GM19193 (cell line): Measurements from ENCODE around the gene CA12.

Source experiments
- POLR2A ChIP-seq: IDR thresholded peaks from 4 replicates; pipeline ENCODE4 v1.6.1; 2011; ENCODE audit not compliant: insufficient read depth, insufficient read length; ENCODE audit errors: extremely low read depth

CA12 gene

GRCh38 chr15:63381301-63382204, at the start of gene CA12:
TSS of gene CA12 (minus strand) at chr15:63381846. CDS start at chr15:63381720, 126 bp downstream.
- no peak for TF ChIP-seq POLR2A

GRCh38 chr15:63430766-63431451, 49.3 kb upstream of the CA12 start:
- no peak for TF ChIP-seq POLR2A

GRCh38 chr15:63426552-63426951, 44.9 kb upstream of the CA12 start:
- no peak for TF ChIP-seq POLR2A

GRCh38 chr15:63425426-63425985, 43.9 kb upstream of the CA12 start:
- no peak for TF ChIP-seq POLR2A

- no peak for TF ChIP-seq POLR2A
These were observed 41.4 kb upstream of the CA12 start for GRCh38 chr15:63422891-63423590.

- no peak for TF ChIP-seq POLR2A
These were observed 39.8 kb upstream of the CA12 start for GRCh38 chr15:63421433-63421832.

GRCh38 chr15:63420333-63420747, 38.7 kb upstream of the CA12 start:
- TF ChIP-seq POLR2A = no peak

- TF ChIP-seq POLR2A = no peak
These were observed 37.2 kb upstream of the CA12 start for GRCh38 chr15:63418811-63419210.

GRCh38 chr15:63417721-63418120, 36.1 kb upstream of the CA12 start:
- no peak for TF ChIP-seq POLR2A

GRCh38 chr15:63414474-63415120, 33.0 kb upstream of the CA12 start:
- no peak for TF ChIP-seq POLR2A

- no peak for TF ChIP-seq POLR2A
These were observed 30.9 kb upstream of the CA12 start for GRCh38 chr15:63412551-63412950.

GRCh38 chr15:63411866-63412265, 30.2 kb upstream of the CA12 start:
- no peak for TF ChIP-seq POLR2A

GRCh38 chr15:63409179-63409578, 27.5 kb upstream of the CA12 start:
- TF ChIP-seq POLR2A = no peak

GRCh38 chr15:63408524-63408923, 26.9 kb upstream of the CA12 start:
- no peak for TF ChIP-seq POLR2A

GRCh38 chr15:63407612-63408011, 26.0 kb upstream of the CA12 start:
- no peak for TF ChIP-seq POLR2A

GRCh38 chr15:63405683-63406390, 24.2 kb upstream of the CA12 start:
- no peak for TF ChIP-seq POLR2A
